RWPE1 (cell line): ENCODE measurements around the gene CUX1.

Source experiments
- CTCF ChIA-PET: fragments of 350-600 bp; sonication (Branson Sonifier 250); formaldehyde crosslinking; extraction: SDS; loops from one replicate; lab custom pipeline; 2021; lab: Yijun Ruan, JAX
- POLR2A ChIA-PET: fragments of 400-600 bp; formaldehyde crosslinking; extraction: SDS; loops from one replicate; lab custom pipeline; 2020; ENCODE audit warnings: antibody characterized with exemption; ENCODE audit not compliant: low non-redundant PET; lab: Yijun Ruan, JAX
- DNase-seq: peaks from one replicate; pipeline ENCODE4 v3.0.0; 2012; ENCODE audit warnings: low spot score
- H3K27ac ChIP-seq: fragments of 450-650 bp; 2 replicates; pipeline ENCODE4 v1.5.1; 2017
- CTCF ChIP-seq: fragments of 450-650 bp; conservative IDR thresholded peaks from 2 replicates; pipeline ENCODE4 v1.5.1; 2017; ENCODE audit warnings: low read depth, mild to moderate bottlenecking

The CUX1 gene

GRCh38 chr7:101932083-101932482, 114.7 kb downstream of the CUX1 start:
- POLR2A ChIA-PET, result no interaction called here
- TF ChIP-seq CTCF, result no peak
- CTCF ChIA-PET, result interaction anchor here (0.6 to 0.7 kb wide), 2 partner anchors 48 to 75 kb away, joined by 3 to 4 read pairs; no protein-coding TSS in a partner anchor
- DNase-seq, result no peak
- no peak overlapping the region for H3K27ac ChIP-seq

GRCh38 chr7:101933028-101933427, 115.6 kb downstream of the CUX1 start:
- CTCF ChIA-PET, result no interaction called here
- DNase-seq, result no peak
- TF ChIP-seq CTCF, result no peak
- POLR2A ChIA-PET, result no interaction called here
- no peak overlapping the region for H3K27ac ChIP-seq

- no peak for DNase-seq
Measured at GRCh38 chr7:101933688-101934121, 116.3 kb downstream of the CUX1 start.

GRCh38 chr7:101934618-101935017, 117.2 kb downstream of the CUX1 start:
- CTCF ChIA-PET, result no interaction called here
- DNase-seq, result no peak
- TF ChIP-seq CTCF, result no peak
- POLR2A ChIA-PET, result no interaction called here
- H3K27ac ChIP-seq, result 0 out of 2 replicates have a peak overlapping the region, but pooled peaks have one; percentile 1

More at GRCh38 chr7:101933688-101934121, 116.3 kb downstream of the CUX1 start:
- POLR2A ChIA-PET, result no interaction called here
- CTCF ChIA-PET, result no interaction called here
- no peak overlapping the region for H3K27ac ChIP-seq
- no peak for TF ChIP-seq CTCF

GRCh38 chr7:101935521-101936141, 118.2 kb downstream of the CUX1 start:
- no peak for DNase-seq
- peak overlapping the region; percentile 38 for H3K27ac ChIP-seq
- TF ChIP-seq CTCF, result no peak
- ChIA-PET CTCF (no interaction called here), POLR2A (no interaction called here)

GRCh38 chr7:101936223-101936610, 118.8 kb downstream of the CUX1 start:
- DNase-seq, result no peak
- no peak for TF ChIP-seq CTCF
- ChIA-PET POLR2A (no interaction called here), CTCF (no interaction called here)
- peak overlapping the region; percentile 38 for H3K27ac ChIP-seq
